HuH-7.5 (cell line): Measurements from ENCODE around the gene CDH23.

Source experiments
- DNase-seq: peaks from one replicate; pipeline ENCODE4 v3.0.0; 2011; ENCODE audit warnings: low spot score

CDH23 gene

DNA sequence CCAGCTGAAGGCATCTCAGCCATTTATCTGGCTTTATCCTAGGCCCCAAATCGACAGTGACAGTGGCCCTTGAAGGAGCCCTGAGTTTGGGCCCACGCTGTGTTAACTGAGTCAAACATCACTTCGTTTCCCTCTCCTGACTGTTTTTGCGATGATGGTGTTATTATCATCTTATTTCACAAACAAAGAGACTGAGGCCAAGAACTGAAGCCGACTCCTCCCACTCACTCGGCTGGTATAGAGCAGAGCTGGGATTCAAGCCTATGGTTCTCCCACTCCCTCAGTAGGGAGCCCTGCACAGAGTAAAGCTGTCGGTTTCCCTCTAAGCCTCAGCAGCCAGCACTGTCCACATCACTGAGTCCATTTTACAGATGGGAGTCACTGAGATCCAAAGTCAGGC is 141.0 kb downstream of the CDH23 start:
- no peak for DNase-seq

DNA sequence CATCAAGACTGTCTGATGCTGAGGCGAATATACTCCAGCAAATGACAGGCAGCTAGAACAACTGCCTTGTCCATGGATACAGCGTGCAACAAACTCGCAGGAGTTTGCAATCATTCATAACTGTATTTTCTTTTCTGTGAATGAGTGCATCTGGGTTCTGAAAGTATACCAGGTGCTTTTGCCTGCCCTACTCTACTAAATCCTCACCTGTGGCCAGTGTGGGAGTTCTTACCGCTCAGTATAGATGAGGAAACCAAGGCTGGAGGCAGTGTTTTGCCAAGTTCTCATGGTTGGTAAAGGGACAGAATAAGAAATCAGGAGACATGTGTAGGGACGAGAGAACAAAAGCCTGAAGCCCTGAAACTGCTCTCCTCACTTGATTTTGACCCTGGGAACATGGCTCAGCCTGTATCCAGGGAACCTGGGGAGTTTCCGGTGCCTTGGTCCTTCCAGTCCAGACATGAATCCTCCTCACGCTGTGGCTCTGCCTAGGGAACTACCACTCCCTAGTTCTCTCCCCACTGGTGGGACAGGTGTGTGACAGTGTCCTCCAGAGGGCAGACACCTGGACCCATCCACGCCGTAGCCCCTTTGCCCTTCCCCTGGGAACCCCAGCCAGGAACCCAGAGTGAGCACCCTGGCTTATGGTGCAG is 142.0 kb downstream of the CDH23 start:
- DNase-seq, result no peak

DNA sequence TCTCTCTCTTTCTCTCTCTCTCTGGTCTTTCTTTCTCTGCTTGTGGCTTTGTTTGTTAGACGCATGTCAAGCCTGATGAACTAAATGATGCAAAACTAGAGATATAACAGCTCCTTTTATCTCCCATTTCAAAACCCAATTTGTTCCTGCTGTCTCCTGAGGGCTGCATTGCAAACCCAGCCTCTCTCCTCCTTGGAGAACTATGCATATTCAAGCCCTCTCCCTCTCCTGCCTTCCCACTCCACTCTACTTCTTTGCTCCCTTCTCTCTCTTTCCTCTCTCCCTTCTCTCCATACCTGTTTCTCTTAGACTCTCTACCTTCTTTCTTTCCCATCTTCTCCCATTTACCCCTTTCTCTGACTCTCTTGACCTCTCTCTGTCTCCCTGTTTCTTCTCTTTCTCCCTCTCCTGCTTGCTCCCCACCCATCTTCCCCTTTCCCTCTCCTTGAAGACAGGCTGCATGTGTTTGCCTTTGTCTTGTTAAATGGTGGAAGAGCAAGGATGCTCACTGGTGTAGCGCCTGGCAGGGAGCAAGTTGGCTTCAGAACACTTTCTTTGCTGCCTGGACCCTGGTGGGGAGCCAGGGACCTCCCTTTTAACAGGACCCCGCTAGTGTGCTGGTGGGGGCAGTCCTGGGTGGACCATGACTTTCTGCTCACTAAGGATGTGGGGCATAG is 142.9 kb downstream of the CDH23 start:
- no peak for DNase-seq

DNA sequence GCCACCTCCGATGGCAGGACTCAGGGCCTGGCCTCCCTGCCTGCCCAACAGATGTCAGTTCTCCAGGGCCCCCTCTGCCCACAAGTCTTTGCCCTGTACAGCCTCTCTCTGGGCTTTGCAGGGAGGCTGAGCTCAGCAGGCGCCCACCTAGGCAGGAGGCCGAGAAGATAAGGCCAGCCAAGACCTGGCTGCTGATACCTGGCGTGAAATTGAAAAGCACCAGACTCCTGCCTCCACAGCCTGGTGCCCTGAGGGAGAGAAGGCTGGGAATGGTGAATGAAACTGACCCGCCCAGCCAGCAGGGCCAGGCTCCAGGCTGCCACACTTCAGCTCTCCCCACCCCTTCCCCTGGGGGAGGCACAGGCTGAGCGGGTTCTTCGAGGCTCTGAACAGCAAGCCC is 145.8 kb downstream of the CDH23 start:
- no peak for DNase-seq

DNA sequence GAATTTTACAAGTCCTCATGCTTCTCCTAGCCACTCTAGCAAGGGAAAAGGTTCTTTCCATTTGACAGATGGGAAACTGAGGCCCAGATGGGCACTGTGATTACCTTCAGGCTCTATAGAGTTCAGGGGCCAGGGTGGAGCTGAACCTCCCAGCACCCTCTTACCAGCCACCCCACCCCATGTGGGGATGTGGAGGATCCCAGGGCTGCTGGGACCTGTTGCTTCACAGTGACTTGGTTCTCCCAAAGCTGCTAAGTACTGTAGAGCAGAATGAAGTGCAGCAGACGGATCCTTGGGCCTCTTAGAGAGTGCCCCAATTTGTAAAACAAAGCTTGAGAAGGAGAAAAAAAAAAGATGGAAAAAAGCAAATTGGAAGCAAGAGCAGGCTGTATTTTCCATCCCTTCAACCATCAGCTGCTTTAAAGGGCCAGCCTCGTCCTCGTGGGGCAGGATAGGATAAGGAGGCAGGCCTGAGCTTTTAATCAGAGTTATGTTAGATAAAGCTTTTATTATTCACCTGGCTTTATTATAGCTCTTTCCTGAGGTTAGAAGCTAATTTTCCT is 147.0 kb downstream of the CDH23 start:
- no peak for DNase-seq

DNA sequence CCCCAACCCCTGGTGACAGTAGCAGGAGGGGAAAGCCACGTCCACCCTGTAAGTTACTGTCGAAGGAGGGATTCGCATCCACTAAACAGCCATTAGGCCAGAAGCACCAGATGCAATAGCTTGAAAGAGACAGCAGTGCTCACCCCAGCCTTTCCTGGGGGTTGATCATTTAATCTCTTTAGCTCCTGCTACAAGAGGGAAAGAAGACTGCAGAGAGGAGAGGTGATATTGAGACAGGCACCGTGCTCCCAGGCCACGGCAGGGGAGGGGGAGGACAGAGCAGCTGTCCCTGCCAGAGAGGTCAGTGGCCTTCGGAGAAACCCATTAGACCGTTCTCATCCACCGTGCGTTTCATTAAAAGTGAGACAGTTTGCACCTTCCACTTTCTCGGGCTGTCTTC is 148.3 kb downstream of the CDH23 start:
- no peak for DNase-seq

DNA sequence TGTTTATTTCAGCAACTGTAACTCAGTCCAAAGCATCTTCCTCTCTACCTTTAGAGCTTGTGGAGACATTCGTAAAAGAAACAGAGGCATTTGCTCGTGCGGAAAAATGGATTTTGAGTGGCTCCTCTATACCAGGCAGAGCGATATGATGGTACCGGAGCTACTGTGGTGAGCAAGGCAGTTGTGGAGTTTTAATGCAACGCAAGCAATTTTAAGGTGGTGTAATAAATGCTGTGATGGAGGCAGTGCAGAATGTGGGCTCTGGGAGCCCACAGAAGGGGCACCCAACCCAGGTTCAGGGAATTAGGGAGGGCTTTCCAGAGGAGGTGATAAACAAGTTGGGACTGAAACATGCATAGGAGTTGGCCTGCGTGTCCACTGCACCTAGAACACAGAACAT is 149.5 kb downstream of the CDH23 start:
- no peak for DNase-seq

DNA sequence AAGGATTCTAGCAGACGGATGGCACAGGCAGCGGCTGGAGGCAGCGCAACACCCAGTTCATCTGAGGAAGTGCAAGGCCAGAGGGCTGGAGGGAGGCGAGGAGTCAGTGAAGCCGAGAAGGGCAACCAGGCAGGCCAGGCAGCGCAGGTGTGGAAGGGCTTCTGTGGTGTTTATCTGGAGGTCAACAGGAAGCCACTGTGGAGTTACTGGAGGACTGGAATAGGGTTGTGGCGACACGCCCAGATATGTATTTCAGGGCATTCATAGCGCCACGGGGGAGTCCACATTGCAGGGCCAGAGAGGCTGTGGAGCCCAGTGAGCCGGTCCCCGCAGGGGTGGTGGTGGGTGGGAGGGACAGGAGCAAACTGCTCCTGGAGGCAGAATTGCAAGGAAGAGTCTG is 150.6 kb downstream of the CDH23 start:
- DNase-seq, result no peak

DNA sequence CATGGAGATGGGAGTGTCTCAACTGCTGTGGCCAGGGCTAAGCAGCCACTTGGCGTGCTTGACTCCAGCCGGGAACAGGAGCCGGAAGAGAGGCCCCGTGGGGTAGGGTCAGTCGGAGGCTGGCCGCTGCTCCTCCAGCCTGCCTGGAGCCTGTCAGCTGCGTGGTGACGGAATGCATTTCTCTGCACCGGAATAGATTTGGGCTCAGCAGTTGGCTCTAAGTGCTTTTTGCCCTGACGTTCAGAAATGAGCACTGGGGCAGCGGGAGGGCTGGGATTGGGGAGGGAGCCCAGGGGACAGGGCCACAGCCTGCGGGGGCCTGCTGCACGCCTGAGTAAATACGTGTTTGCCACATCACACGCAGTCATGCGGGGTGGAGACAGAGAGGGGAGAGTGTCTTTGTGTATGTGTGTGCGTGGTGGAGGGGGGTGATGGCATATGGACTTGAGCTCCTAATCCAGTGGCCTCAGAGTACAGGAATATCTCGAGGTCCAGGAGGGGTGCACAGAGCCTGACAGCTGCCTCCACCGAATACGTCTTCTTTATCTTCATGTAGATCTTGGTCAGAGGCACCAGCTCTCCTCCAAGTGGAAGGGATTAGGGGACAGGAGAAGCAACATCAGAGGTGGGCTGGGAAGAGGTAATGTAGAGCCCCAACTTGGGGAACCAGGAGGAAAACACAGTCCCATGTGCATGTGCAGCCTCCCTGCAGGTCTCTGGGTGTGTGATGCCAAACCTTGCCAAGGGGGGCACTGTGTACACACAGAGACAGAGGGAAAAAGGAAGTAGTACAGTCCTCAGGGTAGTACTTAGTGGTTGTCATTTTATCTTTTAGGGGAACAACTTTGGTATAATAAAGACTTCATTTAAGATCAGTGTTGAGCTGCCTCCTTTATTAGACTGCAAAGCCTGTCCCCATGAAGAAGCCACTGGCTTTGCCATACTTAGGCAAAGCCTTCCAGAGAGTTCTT is 151.4 kb downstream of the CDH23 start:
- DNase-seq, result no peak

DNA sequence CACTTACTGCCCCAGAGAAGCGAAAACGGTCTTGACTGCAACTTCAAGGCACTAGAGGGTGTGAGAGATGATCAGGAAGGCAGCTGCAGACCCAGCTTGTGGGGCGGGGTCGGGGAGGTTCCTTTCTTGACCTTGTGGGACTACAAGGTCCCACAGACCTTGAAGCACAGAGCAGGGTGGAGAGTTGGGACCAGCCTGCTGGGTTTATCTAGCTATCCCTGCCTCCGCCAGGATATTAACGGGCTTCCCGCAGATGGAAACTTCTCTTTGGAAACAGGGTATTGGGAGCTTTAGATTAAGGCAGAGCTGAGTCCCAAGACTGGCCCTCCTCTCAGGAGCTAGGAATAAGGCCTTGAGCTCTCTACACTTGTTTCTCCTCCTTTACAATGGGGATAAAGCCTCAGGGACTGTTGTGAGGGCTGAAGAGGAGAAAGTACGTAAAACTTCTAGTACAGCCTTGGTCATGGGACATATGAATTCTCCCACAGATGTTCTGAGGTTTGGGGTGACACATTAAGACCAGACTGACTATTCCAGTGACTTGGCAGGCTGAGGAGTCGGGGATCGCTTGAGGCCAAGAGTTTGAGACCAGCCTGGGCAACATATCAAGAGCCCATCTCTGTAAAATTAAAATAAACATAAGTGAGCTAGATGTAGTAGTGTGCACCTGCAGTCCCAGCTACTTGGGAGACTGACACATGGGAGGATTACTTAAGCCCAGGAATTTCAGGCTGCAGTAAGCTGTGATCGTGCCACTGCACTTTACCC is 153.2 kb downstream of the CDH23 start:
- no peak for DNase-seq

DNA sequence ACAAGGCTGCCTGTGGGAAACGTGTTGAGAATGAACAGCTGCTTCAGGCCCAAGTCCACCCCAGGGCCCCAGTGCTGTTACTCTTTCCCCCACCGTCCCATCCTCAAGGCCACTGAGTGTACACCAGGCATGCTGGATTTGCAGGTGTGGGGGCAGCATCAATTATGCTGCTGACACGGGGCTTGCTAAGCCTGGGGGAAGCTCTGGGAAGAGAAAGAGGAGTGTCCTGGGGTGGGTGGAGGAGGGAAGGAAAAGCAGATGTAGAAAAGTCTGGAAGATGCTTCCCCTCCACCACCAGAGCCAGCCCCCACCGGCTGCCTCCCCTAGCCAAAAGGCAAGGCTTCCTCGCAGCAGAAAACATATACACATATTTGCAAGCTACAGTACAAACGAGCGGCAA is 153.9 kb downstream of the CDH23 start:
- DNase-seq, result no peak

DNA sequence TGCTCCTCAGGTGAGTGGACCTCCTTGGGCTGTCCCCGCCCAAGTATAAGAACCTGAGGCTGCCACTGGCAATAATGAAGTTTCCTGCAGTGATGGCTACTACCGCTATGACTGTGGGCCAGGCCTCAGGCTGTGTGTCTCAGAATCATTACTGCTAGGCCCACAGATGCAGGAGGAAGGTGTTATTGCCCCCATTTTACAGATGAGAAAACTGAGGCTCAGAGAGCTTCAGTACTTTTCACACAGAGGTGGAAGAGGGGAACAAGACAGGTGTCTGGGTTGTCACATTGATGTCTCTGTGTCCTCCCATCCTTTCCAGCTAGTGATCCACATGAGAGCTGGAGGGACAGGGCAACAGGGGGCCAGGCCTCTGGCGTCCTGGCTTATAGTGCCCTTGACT is 155.2 kb downstream of the CDH23 start:
- DNase-seq, result no peak

DNA sequence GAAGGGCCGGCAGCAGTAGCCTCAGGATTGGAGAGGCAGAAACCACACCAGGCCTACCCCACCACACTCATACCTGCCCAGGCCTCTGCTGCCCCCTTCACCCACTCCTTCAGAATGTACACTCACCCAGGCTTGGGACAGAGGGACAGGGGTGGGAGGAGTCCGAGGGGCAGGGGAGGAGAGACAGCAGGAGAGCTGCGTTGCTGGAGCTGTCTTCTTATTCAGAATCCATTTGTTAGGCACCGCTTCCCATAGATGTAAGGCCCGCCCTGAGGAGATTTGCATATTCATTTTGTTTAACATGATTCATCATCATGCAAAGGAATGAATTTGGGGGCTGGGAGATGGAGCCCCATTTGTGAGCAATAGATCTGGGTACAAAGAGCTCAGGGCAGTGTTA is 156.7 kb downstream of the CDH23 start:
- DNase-seq, result no peak

DNA sequence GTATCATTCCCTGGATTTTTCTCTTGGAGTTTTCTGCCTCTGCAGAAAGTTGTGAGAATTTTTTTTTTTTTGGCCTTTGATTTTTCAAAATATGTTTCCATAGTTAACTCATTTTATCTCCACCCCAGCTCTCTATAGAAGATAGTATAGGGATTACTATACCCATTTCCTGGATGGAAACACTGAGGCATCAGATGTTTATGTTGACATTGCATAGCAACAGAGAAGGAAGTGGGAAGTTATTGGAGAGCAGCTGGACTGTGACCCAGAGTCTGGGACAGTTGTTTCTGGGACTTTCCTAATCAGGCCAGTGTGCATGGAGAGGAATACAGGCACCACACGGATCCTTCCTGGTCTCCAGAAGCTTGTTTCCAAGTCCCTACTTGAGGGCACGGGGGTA is 158.0 kb downstream of the CDH23 start:
- DNase-seq, result no peak

DNA sequence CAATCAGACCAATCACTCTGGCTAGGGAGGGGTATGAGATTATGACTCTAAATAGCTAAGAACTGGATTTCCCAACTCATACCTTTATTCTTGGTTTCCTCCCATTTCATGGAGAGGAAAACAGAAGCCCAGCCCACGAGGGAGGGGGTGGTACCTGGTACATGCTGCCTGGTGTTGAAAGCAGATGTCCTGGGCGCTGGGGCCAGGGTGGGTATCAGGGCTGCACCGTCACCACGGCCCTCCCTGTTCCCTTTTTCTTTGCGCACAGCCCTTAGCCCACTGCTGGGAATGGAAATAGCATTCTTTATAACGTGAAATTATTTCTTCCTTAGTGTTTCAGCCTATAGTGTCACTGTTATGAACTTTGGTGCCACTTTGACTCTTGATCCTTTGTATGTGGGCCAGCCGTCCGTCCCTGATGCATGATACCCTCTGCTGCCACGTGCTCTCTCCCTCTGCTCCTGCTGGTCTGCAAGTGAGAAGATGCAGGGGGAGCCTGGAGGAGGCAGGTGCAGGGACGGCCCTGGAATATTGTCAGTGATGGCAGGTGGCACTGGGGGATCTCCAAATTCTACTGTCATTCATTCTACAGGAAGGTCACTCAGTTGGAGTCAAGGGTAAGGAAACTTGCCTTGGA is 158.5 kb downstream of the CDH23 start:
- DNase-seq, result no peak

DNA sequence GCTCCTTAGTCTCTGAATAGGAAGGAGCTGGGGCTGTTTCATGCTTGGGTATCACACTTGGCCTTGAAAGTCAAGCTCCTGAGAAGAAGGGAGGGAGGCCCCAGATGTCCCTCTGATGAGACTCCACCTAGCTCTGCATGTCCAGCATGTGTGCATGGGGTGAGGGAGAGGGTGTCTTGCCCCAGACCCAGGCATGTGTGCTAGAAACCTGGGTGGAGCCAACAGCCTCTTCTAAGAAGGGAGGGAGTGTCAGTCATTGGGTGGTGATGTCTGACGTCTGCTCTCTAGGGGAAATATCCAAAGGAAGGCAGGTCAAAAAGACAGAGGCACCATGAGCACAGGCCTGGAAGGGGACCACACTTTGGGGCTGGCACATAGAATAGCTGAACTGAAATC is 159.0 kb downstream of the CDH23 start:
- no peak for DNase-seq

DNA sequence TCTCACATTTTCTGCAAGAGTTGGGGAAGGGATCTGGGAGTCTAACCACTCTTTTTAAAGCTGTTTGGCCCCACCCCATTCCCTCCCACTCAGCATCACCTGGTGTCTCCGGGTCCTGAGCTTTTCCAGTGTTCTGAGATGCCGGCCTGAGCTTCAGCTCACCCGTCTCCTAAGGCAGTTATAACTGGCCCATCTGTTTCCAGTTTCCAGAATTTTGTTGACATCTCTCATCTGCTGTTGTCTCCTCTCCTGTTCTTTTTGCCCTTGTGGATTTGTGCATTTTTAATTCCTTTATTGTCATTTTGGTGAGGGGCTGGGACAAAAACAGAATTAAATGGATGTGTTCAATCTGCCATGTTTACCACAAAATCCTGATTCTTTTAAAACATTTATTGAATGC is 162.3 kb downstream of the CDH23 start:
- DNase-seq, result no peak

DNA sequence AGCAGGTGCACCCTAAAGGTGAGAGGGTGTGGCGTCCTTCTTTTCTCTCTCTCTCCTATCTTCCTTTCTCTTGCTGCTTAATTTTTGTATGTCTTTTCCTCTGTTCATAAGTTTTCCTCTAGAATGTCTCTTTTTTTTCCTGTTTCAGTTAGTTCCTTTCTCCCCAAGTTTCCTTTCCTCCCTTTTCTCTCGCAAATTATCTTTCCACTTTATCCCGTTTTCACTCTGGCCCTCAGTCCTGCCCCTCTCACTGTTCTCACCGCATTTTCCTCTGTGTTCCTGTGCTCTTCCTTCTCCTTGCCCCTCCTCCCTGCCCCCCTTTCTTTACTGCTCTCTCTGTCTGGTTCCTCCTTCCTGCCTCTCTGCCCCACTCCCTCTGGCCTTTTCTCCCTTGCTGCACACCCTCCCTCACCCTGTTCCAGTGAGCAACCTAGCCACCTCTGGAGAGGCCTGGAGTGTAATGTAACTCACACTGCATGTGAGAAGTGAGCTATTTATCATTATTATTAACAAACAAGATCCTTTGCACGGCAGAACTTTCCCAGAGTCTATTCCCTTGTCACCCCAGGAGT is 164.4 kb downstream of the CDH23 start:
- DNase-seq, result no peak

DNA sequence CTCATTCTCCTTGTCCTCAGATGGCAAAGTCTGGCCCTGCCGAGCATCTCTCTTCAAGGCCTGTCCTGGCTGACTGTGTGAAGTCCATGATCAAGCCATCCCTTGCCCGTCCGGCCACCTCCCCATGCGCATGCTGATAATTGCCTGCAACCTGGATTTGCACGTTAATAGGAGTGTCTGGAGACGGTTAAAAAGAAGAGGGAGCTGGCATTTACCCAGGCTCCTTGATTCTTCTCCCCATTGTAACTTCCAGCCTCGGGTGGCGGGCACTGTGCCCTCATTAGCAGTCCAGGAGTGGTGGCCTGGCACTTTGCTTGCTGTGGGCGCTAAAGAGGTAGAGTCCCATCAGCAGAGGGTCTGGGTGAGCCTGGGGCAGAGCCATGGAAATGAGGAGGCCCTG is 165.5 kb downstream of the CDH23 start:
- DNase-seq, result no peak

DNA sequence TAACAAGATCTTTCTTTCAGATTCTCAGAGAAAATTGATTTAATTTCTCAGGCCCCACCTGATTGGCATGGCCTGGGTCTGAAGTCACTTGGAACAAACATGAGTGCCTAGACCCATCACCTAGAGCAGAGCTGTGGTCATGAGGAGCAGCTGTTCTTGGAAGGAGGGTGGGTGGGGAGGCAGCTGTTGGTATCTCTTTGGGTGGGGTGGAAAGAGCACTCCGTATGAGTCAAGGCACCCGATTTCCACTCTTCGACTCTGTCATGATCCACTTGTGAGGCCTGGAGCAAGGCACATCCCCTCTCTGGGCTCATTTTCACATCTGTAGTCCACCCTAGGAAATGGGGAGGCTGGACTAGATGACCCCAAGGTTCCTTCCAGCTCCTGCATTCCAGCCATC is 166.2 kb downstream of the CDH23 start:
- no peak for DNase-seq

DNA sequence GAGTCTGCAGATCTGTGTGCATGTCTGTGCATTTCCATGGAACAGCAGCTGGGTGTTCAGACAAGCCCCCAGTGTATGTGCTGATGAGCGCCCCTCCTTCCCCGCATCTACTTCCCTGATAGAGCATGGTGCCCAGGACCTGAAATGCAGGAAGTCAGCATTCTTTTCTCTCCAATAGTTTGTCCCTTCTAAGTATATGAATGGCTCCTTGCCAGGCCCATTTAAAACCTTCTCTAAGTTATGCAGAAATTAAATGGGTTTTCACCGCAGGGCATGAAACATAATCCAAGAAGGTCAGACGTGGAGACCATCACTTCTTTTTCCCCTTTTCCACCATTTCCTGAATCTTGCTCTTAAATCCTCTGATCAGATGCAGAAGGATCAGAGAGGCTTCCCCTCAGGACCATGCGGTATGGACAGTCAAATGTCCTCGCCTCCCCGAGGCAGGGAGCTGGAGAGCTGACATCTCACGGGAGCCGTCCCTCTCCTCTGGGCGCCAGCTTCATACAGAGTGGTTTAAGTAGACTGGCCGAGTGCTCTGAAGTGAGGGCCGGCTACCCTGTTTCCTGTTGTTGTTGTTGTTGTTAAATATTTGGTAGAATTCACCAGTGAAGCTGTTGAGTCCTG is 167.6 kb downstream of the CDH23 start:
- no peak for DNase-seq
